ENCODE results near the gene EIF5A2.

The EIF5A2 gene

DNA sequence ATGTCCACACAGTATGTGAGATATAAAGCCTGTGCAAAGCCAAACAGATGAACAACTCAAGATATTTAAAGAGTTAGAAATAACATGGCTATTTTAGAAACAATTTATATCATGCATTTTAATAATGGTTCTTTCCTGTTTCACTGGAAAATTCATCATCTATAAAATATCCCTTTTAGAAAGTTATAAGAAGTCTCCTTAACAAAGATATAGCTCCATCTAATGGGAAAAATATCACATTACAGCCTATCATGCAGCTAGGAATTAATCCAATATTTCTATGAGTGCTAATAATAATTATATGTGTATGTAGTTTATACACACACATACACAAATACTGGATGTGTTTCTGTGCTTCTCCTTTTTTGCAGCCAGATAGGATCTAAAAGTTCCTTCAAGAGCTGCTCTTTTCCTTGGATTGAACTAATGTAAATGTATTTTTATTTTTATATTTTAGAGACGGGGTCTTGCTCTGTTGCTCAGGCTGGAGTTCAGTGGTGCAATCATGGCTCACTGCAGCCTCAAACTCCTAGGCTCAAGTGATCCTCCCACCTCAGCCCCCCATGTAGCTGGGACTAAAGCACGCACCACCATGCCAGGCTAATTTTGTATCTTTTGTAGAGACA lies 60.0 kb downstream of the EIF5A2 start:
- Histone ChIP-seq H3K9me3 (ENCODE audit: control insufficient read depth, insufficient read depth, low read length) (no peaks in the 10 kb centered on the region), H3K9ac (ENCODE audit: low read depth, low read length) (no peak overlapping the region), H3K36me3 (ENCODE audit: control insufficient read depth, insufficient read depth, low read length) (no peaks in the 10 kb centered on the region), H3K4me3 (ENCODE audit: low read depth, low read length) (no peak overlapping the region), H3K4me1 (ENCODE audit: control insufficient read depth, insufficient read depth, low read length) (no peaks in the 10 kb centered on the region), H3K27ac (ENCODE audit: low read depth, low read length) (no peak overlapping the region), H3K27me3 (ENCODE audit: control insufficient read depth, insufficient read depth, low read length) (no peaks in the 10 kb centered on the region)

- no peak overlapping the region for H3K9ac ChIP-seq (ENCODE audit: low read depth, low read length)
- H3K36me3 ChIP-seq (ENCODE audit: control insufficient read depth, insufficient read depth, low read length) = no peaks in the 10 kb centered on the region
- H3K4me1 ChIP-seq (ENCODE audit: control insufficient read depth, insufficient read depth, low read length) = 0 out of 2 replicates have a peak, but pooled peaks cover 3% of the 10 kb centered on the region
- no peaks in the 10 kb centered on the region for H3K9me3 ChIP-seq (ENCODE audit: control insufficient read depth, insufficient read depth, low read length)
- H3K4me3 ChIP-seq (ENCODE audit: low read depth, low read length) = no peak overlapping the region
- no peaks in the 10 kb centered on the region for H3K27me3 ChIP-seq (ENCODE audit: control insufficient read depth, insufficient read depth, low read length)
- no peak overlapping the region for H3K27ac ChIP-seq (ENCODE audit: low read depth, low read length)
Measured at GRCh38 chr3:170844377-170844776, 64.1 kb downstream of the EIF5A2 start.

DNA sequence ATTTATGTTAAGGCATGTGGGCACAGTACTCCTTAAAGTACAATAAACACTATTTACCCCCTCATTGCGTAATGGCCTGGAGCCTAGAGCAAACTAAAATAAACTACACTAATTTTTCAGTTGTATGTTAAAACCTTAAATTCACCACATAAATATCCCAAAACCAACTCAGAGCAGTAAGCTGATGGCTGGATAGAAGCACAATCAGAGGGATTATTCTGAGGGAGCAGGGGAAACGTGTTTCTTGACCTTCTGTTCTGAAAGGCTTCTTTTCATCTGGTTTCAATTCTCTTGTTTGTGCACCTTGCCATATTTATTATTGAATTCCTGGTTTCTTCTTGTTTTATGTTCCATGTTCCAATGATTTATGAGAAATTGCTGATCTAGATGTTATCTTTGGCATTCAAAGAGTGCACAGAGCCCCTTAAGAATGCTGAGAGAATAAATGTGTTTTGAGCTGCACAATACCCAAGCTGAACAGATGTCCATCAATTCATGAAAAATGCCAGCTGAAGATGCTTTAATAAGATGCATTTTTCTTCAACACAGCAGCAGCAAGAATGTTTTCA lies 68.1 kb downstream of the EIF5A2 start:
- Histone ChIP-seq H3K4me1 (ENCODE audit: control insufficient read depth, insufficient read depth, low read length) (peaks cover 18% of the 10 kb centered on the region; the same call in 1 of the 2 replicates), H3K36me3 (ENCODE audit: control insufficient read depth, insufficient read depth, low read length) (no peaks in the 10 kb centered on the region), H3K9ac (ENCODE audit: low read depth, low read length) (no peak overlapping the region), H3K27me3 (ENCODE audit: control insufficient read depth, insufficient read depth, low read length) (no peaks in the 10 kb centered on the region), H3K27ac (ENCODE audit: low read depth, low read length) (no peak overlapping the region), H3K9me3 (ENCODE audit: control insufficient read depth, insufficient read depth, low read length) (no peaks in the 10 kb centered on the region), H3K4me3 (ENCODE audit: low read depth, low read length) (no peak overlapping the region)

DNA sequence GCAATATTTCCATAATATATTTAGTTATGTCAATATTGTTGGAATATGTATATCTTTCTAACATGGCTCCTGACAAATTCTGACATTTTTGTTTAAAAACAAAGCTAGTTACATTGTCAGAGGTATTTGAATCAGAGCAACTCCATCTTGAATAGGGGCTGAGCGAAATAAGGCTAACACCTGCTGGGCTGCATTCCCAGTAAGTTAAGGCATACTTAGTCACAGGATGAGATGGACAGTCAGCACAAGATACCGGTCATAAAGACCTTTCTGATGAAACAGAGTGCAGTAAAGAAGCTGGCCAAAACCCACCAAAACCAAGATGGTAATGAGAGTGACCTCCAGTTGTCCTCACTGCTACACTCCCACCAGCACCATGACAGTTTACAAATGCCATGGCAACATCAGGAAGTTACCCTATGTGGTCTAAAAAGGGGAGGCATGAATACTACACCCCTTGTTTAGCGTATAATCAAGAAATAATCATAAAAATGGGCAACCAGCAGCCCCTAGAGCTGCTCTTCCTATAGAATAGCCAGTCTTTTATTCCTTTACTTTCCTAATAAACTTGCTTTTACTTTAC lies 68.8 kb downstream of the EIF5A2 start:
- H3K9ac ChIP-seq (ENCODE audit: low read depth, low read length) = no peak overlapping the region
- no peaks in the 10 kb centered on the region for H3K36me3 ChIP-seq (ENCODE audit: control insufficient read depth, insufficient read depth, low read length)
- no peaks in the 10 kb centered on the region for H3K27me3 ChIP-seq (ENCODE audit: control insufficient read depth, insufficient read depth, low read length)
- no peak overlapping the region for H3K4me3 ChIP-seq (ENCODE audit: low read depth, low read length)
- H3K9me3 ChIP-seq (ENCODE audit: control insufficient read depth, insufficient read depth, low read length) = no peaks in the 10 kb centered on the region
- H3K27ac ChIP-seq (ENCODE audit: low read depth, low read length) = no peak overlapping the region
- H3K4me1 ChIP-seq (ENCODE audit: control insufficient read depth, insufficient read depth, low read length) = peaks cover 20% of the 10 kb centered on the region
